ENCODE measurements around the gene RNF121. TPM values are rescaled to one million over a fixed set of nuclear protein-coding genes. Genes with fewer than 3 reads are reported as not detected.

The RNF121 gene
- total and polyA plus RNA-seq, 7 donors, result 7.2 to 34.6 (median 25.2) TPM

- WGBS, 2 donors, result 83 to 91% methylated on average over 3 of the region's 3 CpGs
- Histone ChIP-seq H3K27ac (no peak overlapping the region), H3K27me3 (no peaks in the 10 kb centered on the region), H3K4me3 (no peak overlapping the region), H3K4me1 (peaks cover 0 to 16% (median 4%) of the 10 kb centered on the region in 4 donors), H3K36me3 (peaks cover 0 to 19% (median 3%) of the 10 kb centered on the region in 4 donors), H3K9me3 (no peaks in the 10 kb centered on the region)
- intact Hi-C loops (cut with DNase I), result loop anchor here (5.0 to 10.0 kb wide), 3 partner anchors 33 to 435 kb away; no protein-coding TSS in a partner anchor
- DNase-seq, result no peak
- TF ChIP-seq CTCF (IDR thresholded peaks at IDR 0.05) (no peak), POLR2AphosphoS5 (IDR thresholded peaks at IDR 0.05) (no peak), POLR2A (IDR thresholded peaks at IDR 0.05) (no peak), EP300 (IDR thresholded peaks at IDR 0.05) (no peak)
Measured at GRCh38 chr11:71979602-71980001, 50.8 kb downstream of the RNF121 start.

DNA sequence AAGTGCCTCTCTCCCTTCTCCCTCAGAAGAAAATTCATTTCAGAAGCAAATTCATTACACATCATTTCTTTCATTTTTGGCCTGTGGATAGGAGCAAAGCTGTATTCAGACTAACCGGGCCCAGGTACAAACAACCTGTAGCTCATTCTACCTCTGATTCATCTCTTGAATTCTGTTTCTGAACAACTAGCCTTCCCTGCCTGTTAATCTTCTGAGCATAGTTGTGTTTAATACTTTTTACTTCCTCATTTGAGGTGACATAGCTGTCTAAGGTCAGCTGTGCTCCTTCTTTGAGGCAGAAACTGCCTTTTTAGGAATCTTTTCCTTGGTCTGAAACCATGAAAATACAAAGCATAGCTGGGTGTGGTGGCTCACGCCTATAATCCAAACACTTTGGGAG, 57.3 kb downstream of the RNF121 start:
- DNase-seq, result no peak
- Histone ChIP-seq H3K27ac (peak overlapping the region in 2 of 4 donors; percentile 12 to 72), H3K4me3 (no peak overlapping the region), H3K9me3 (no peaks in the 10 kb centered on the region), H3K36me3 (peaks cover 0 to 23% (median 3%) of the 10 kb centered on the region in 4 donors), H3K27me3 (no peaks in the 10 kb centered on the region), H3K4me1 (peaks cover 0 to 32% (median 23%) of the 10 kb centered on the region in 4 donors)
- no peak for TF ChIP-seq CTCF (IDR thresholded peaks at IDR 0.05)
- no peak for TF ChIP-seq EP300 (IDR thresholded peaks at IDR 0.05)
- TF ChIP-seq POLR2A (IDR thresholded peaks at IDR 0.05), result no peak
- TF ChIP-seq POLR2AphosphoS5 (IDR thresholded peaks at IDR 0.05), result no peak
- 76 to 87% methylated on average over 2 of the region's 2 CpGs for WGBS, 2 donors
- intact Hi-C loops (cut with DNase I), result no loop called here

DNA sequence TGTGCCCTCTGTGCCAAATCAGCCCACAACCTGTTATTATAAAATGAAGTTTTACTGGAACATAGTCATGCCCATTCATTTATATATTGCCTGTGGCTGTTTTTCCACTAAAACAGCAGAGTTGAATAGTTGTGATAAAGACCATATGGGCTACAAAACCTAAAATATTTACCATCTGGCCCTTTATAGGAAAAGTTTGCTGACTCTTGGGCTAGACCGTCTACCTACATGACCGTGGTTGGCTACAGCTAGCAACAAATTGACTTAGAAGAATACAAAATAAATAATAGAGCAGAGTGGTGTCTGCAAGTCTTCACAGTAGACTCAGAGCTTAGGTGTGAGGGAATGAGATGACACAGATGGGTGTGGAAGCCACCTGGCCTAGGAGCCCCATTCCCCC, 58.7 kb downstream of the RNF121 start:
- intact Hi-C loops (cut with DNase I), result no loop called here
- H3K9me3 ChIP-seq, result no peaks in the 10 kb centered on the region
- H3K36me3 ChIP-seq, result peaks cover 0 to 23% (median 3%) of the 10 kb centered on the region in 4 donors
- no peak for DNase-seq
- peaks cover 0 to 32% (median 23%) of the 10 kb centered on the region in 4 donors for H3K4me1 ChIP-seq
- no peak overlapping the region for H3K4me3 ChIP-seq
- WGBS, 2 donors, result 40 to 42% methylated on average over 2 of the region's 2 CpGs
- TF ChIP-seq CTCF (IDR thresholded peaks at IDR 0.05) (no peak), POLR2AphosphoS5 (IDR thresholded peaks at IDR 0.05) (no peak), EP300 (IDR thresholded peaks at IDR 0.05) (no peak)
- H3K27me3 ChIP-seq, result no peaks in the 10 kb centered on the region
- peak overlapping the region; percentile 41 to 75 (median 70) for H3K27ac ChIP-seq

DNA sequence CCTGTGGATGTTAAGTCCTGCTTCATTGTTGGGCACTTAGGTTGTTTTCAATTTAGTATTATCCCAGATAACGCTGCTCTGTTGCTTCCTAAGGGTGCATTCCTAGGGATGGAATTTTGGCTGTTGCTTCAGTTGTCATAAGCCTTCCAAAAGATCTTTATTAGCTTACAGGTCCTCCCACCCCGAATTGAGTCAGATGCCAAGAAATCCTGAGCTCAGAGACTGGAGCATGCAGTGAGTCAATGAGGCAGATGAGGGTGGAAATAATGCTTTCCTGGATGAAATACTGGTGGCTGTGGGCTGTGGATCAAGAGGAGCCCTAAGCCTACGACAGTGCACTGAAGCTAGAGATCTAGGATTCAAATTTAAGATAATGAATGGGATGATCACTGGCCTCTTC, 59.2 kb downstream of the RNF121 start:
- H3K36me3 ChIP-seq, result peaks cover 0 to 22% (median 3%) of the 10 kb centered on the region in 4 donors
- 78 to 79% methylated on average over 3 of the region's 3 CpGs for WGBS, 2 donors
- TF ChIP-seq EP300 (IDR thresholded peaks at IDR 0.05), result no peak
- no peak for TF ChIP-seq CTCF (IDR thresholded peaks at IDR 0.05)
- no peak for TF ChIP-seq POLR2A (IDR thresholded peaks at IDR 0.05)
- TF ChIP-seq POLR2AphosphoS5 (IDR thresholded peaks at IDR 0.05), result no peak
- no peaks in the 10 kb centered on the region for H3K9me3 ChIP-seq
- intact Hi-C loops (cut with DNase I), result no loop called here
- H3K4me3 ChIP-seq, result no peak overlapping the region
- no peaks in the 10 kb centered on the region for H3K27me3 ChIP-seq
- peak overlapping the region; percentile 41 to 75 (median 70) for H3K27ac ChIP-seq
- DNase-seq, result peak; percentile 66
- peaks cover 0 to 32% (median 23%) of the 10 kb centered on the region in 4 donors for H3K4me1 ChIP-seq

DNA sequence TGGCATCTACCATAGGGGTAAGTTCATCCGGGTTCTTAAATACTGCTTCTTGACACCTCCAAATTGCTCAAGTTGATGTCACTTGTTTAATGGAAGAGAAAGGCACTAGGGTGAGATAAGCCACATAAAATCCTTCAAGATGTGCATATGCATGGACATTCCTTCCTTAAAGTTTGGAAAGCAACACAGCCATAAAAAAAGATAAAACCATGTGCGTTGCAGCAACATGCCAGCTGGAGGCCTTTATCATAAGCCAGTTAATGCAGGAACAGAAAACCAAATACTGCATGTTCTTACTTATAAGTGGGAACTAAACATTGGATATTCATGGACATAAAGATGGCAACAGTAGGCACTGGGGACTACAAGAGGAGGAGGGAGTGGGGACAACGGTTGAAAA, 61.9 kb downstream of the RNF121 start:
- no peak for DNase-seq
- Histone ChIP-seq H3K27me3 (no peaks in the 10 kb centered on the region), H3K4me3 (no peak overlapping the region), H3K27ac (no peak overlapping the region), H3K9me3 (no peaks in the 10 kb centered on the region), H3K36me3 (peaks cover 0 to 6% (median 0%) of the 10 kb centered on the region in 4 donors), H3K4me1 (peaks cover 0 to 32% (median 23%) of the 10 kb centered on the region in 4 donors)
- intact Hi-C loops (cut with DNase I), result no loop called here
- TF ChIP-seq POLR2A (IDR thresholded peaks at IDR 0.05), result no peak
- no peak for TF ChIP-seq EP300 (IDR thresholded peaks at IDR 0.05)
- TF ChIP-seq CTCF (IDR thresholded peaks at IDR 0.05), result no peak
- no peak for TF ChIP-seq POLR2AphosphoS5 (IDR thresholded peaks at IDR 0.05)
- WGBS, 2 donors, result 57 to 62% methylated on average over 3 of the region's 3 CpGs
